ENCODE measurements around the gene SLC18A3.

Gene SLC18A3

GRCh38 chr10:49620841-49621378 is 10.8 kb downstream of the SLC18A3 start:
- TF ChIP-seq ZFX (IDR thresholded peaks at IDR 0.05; ENCODE audit: borderline replicate concordance) = no peak
- TF ChIP-seq CTCF (IDR thresholded peaks at IDR 0.05) = no peak
- H3K27ac ChIP-seq = no peak overlapping the region

- TF ChIP-seq CTCF (IDR thresholded peaks at IDR 0.05) (no peak), ZFX (IDR thresholded peaks at IDR 0.05; ENCODE audit: borderline replicate concordance) (no peak)
- no peak overlapping the region for H3K27ac ChIP-seq
These were observed 11.5 kb downstream of the SLC18A3 start for GRCh38 chr10:49621561-49621960.

- TF ChIP-seq ZFX (IDR thresholded peaks at IDR 0.05; ENCODE audit: borderline replicate concordance) (no peak), CTCF (IDR thresholded peaks at IDR 0.05) (no peak)
- H3K27ac ChIP-seq = no peak overlapping the region
These were observed 12.6 kb downstream of the SLC18A3 start for GRCh38 chr10:49622426-49623425.

GRCh38 chr10:49624629-49625028 is 14.5 kb downstream of the SLC18A3 start:
- TF ChIP-seq ZFX (IDR thresholded peaks at IDR 0.05; ENCODE audit: borderline replicate concordance) (no peak), CTCF (IDR thresholded peaks at IDR 0.05) (no peak)
- no peak overlapping the region for H3K27ac ChIP-seq

- TF ChIP-seq CTCF (IDR thresholded peaks at IDR 0.05) (no peak), ZFX (IDR thresholded peaks at IDR 0.05; ENCODE audit: borderline replicate concordance) (no peak)
- H3K27ac ChIP-seq = no peak overlapping the region
These were observed 15.3 kb downstream of the SLC18A3 start for GRCh38 chr10:49625411-49625810.

- no peak overlapping the region for H3K27ac ChIP-seq
- TF ChIP-seq CTCF (IDR thresholded peaks at IDR 0.05) (no peak), ZFX (IDR thresholded peaks at IDR 0.05; ENCODE audit: borderline replicate concordance) (no peak)
These were observed 16.9 kb downstream of the SLC18A3 start for GRCh38 chr10:49627038-49627437.
